SW 1271 (cell line): ENCODE data around the gene CTDSP2.
"Not testable (repeated sequence)": the region's sequence is repeated elsewhere in the genome, so short reads cannot be mapped to it uniquely, and the experiment has no call there.

ENCODE experiments used
- DNase-seq, 2 experiments: peaks; one replicate each; lab custom pipeline; 2025; lab: John Stamatoyannopoulos, UW

Gene CTDSP2

DNA sequence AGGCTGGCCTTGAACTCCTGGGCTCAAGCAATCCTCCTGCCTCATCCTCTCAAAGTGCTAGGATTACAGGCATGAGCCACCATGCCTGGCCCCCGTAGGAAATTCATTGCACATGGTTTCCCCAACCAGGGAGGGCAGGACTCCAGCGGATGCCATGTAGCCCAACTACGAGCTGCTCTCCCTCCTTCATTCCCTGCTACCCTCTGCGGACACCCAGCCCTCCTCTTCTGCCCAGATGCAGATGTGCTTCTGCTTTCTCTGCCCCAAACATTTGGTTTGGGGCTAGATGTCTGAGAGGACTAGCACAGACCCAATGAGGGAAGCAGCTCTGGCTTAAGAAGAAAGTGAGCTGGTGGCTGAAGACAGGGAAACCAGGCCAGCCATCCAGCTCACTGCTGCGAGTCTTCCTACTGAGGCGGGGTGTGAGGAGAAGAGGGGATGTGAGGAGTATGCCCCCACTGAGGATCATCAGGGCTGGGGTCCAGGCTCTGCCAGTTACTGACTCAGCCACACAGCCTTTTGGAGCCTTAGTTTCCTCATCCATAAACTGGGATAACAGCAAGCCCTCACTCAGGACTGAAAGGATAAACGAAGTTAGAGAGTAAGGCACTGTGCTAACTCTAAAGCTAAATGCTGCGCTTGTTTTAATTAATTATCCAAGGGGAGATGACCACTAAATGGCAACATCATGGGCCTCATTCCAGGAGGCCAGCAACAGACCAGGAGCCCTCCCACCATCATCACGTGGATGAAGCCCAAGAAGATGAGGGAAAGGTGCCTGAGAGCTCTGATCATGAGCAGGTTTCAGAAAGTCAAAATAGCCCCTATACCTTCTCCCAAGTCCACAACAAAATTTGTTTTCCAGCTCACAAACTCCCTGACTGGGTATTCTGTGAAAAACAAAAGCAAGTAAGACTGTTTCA lies 10.9 kb downstream of the CTDSP2 start:
- no peak for DNase-seq

DNA sequence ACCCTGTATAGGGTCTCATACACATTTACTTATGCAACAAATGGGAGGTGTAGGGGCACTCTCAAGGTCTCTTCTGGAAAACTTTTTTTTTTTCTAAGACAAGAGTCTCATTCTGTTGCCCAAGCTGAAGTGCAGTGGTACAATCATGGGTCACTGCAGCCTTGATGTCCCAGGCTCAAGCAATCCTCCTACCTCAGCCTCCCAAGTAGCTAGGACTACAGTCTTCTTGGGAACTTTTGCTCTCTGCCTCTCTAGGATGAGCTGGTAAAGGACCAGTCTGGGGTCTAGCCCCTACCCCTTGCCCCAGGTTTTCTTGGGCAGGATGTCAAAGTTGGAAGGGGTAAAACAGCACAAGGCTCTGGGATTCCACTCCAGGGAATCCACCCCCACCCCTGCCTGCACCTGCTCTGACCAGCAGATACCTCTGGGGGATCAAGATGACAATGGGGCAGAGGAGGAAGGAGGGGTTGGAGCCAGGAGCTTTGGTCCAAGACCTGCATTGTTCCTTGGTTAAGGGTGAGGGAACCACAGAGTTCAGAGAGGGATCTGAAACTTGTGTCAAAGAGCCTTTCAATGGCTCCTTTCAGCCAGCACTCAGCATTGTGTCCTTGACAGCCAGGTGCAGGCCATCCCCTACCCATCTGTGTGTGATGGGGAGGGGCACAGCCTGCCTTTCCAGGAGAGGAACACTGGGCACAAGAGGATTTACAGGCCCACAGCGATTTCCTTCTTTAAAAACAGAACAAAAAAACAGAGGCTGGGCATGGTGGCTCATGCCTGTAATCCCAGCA lies 12.2 kb downstream of the CTDSP2 start:
- no peak for DNase-seq

DNA sequence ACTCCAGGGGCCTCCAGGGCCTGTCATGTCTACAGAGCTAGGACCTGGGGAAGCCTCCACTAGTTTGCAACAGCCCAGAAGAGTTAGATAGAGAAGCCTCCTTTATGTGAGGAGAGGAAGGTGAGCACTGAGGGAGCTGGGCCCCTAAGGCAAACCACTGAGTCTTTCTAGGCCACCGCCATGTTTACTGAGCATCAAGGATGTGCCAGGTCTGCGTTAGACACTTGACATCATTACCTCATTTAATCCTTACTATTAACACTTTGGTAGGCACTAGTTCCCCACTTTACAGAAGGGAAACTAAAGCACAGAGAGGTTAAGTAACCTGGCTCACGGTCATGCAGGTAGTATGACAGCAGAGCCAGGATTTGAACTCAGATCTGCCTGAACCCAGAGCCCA lies 12.9 kb downstream of the CTDSP2 start:
- DNase-seq, result no peak

DNA sequence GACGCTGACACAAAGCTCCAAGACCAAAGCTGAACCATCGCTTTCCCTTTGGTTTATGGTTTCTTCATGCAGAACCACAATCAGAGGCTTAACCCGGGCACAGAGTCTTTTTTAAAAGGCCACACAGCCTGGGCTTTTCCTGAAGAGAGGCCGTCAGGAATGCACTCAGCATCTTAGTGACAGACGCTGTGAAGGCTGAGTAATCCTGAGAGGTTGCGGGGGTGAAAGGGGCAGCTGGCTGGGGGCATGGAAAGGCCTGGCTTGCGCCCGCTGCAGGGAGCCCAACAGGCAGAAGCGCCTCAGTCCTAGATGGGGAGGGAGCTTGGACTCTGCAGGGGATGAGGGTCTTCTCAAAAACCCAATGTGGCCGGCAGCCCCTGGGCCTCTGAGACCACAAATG lies 13.6 kb downstream of the CTDSP2 start:
- no peak for DNase-seq

DNA sequence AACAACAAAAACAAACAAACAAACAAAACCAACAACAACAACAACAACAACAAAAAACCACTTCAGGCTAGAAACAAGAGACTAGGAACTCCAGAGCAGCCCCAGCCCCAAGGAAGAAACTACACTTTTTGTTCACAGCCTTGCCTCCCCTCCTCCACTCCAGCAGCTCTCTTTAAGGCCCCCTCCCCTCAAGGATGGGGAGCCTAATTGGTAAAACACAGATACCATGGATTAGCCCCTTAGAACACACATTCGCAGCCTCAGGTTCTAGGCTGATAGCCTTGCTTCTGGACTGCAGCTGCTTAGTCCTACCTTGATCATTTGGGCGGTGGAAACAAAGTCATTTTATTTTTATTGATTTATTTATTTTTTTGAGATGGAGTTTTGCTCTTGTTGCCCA lies 16.1 kb downstream of the CTDSP2 start:
- no peak for DNase-seq

DNA sequence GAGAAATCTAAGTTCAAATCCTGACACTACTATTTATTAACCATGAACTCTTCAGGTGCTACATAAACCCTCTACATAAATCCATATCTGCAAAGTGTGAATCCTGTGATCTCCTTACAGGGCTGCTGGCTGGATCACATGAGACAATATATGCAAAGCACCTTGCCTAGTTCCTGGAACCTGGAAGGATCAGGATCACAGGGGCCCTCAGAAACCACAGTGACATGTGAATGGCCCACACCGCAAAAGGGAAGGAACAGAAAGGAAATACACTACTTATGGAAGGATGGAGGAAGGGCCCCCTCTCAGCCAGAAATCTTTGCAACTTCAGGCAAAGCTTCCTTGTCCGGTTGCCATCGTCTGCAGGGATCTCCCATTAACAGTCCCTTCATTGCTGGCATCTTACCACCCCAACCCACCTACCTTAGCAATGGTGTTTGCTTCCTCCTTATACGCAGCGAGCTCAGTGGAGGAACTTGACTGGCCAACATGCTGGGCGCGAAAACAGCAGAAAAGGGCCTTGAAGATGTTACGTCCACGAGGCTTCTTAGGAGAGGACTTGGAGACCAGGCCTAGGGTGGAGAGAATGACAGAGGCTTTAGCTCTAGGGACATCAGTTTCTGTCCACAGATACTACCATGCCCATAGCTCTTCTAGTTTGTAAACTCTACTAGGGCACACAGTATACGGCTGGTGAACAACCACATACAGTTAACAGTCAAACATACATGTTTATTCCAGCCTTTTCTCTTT lies 17.3 kb downstream of the CTDSP2 start:
- no peak for DNase-seq

DNA sequence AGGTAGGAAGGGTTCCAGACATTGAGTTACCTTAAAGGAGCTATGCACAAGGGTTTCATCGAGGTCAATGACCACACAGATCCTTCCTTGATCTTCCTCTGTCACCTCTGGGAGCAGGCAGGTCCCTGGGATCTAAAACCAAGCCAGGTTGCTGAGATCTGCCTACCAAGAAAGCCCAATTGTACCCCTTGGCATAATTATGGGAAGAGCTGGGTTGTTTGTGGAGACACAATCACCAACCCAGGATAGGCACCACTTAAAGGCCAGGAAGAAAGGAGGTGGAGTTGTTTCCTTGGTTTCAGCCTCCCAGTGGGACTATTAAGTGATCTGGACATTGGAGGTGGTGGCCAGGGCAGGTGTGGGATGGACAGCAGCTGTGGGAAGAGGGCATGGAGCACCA lies 19.6 kb downstream of the CTDSP2 start:
- DNase-seq, result no peak

DNA sequence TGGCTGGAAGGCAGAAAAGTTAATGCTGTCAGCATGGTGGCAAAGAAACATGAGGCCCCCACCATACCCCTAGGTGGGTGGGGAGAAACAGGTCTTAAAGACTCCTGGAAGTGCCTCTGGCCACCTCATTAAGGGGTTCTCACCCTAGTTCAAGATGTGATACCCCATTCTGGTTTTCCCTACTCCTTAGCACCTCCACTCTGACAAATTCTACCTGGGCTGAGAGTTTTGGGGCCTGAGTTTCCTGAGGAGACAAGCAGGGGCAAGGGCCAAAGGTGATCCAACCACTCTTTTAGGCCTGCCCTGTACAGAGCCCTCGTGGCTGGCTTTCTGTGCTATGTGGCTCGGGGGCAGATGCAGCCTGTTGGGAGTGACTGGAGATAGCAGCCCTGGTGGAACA lies 20.1 kb downstream of the CTDSP2 start:
- DNase-seq, result no peak

DNA sequence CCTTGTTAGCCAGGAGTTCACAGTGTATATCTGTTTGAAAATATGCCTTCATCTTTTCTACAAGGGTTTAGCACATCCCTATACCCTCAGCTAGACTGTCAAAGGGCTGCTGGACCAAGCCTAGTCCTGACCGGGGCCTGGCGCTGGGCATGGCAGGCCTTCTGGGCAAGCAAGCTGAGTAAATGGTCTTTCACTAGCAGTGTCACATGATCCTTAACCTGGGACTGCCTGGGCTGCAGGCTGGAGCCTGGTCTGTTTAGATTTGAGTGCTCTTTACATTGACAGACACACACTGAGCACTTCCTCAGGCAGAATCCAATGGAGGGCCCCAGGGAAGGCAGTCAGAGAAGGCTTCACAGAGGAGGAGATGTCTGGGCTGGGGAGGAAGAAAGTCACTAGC lies 21.1 kb downstream of the CTDSP2 start:
- no peak for DNase-seq

DNA sequence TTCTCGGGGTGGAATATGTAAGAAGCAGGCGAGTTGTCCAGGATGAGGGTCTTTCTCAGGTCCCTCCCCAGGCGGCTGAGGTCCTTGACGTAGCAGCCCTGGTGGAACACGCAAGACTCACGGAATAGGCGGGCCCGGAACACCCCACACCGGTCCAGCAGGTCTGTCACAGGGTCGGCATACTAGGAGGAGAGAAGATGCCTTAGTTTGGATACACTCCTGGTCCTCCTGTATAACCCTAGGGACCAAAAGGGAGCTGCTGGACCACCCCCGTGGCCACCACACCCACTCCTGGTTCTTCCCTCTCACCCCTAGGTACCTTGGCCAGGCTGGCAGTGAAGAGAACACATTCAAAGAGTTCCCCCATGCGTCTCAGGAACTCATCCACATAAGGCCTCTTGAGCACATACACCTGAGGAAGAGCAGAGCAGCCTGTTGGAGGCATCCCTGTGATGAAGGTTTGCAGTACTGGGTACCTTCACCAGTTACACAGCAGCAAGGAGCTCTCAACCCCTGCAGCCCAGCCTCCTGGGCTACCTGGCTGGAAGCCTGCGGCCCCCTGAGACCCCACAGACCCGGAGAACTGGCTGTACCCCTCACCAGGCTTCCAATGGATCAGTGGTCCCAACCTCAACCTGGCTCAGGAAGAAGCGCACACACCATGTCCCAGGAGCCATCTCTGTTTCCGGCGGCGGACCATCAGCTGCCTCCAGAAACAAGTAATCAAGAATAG lies 22.5 kb downstream of the CTDSP2 start:
- no peak for DNase-seq

DNA sequence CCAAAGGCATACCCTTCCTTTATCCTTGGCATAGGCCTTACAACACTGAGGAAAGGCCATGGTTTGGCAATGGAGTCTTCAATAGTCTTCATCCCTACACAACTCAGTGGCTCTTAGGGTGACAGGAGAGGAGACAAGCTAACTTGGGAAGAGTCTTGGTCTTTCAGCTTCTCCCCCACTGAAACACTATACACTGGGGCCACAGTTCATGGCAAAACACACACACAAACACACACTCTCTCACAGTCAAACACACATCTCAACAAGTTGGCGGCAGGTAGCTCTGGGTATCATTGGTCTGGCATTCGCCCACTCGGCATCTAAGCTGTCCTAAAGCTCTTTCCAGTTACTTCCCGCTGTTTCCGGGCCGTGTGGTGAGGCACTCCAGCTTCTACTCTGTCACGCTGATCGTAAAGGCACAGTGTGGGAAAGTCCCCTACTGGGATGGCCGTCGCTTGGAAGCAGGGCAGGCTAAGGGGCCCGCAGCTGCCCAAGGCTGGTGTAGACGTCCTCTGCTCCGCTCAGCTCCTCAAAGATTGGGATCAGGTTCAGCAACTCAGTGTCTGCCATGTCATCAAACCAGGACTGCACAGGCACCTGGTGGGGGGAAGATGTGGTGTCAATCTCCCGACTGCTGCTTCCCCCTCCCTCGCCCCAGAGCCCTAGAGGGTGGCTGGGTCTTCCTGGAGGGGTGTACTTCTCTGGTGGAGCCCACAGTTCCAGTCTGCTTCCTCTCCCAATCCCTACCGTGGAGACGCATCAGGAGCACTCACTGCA lies 23.2 kb downstream of the CTDSP2 start:
- no peak for DNase-seq

DNA sequence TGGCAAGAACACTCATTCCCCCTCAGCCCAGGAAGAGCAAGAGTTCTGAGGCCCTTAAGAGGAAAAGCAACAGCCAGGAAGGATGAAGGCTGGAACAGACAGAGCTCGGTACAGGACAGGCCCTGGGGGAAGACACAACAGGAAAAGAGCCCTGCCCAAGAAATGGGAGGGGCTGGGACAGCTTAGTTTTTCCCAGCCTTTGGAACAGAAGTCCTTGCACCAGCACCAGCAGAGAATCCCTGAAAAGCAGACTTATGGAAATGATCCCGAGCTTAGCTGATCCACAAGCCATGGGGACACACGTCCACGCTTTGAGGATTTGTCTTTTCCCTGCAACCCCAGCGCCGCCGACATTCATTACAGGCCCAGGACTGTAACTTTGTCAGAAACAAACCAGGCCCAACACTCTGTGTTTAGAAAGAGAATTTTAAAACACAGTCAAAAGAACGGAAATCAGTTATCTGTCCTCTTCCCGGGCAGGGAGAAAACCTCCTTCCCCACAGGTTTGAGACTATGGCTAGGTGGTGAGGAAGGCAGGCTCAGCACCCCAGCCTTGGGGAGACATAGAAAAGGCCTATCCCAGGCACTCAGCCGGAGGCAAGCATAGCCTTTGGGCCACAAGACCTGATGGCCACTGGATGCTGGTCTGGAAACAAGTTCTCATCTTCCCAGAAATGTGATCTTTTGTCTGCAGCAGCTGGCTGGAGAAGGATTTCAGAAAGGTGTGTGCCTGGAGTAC lies 24.0 kb downstream of the CTDSP2 start:
- no peak for DNase-seq

DNA sequence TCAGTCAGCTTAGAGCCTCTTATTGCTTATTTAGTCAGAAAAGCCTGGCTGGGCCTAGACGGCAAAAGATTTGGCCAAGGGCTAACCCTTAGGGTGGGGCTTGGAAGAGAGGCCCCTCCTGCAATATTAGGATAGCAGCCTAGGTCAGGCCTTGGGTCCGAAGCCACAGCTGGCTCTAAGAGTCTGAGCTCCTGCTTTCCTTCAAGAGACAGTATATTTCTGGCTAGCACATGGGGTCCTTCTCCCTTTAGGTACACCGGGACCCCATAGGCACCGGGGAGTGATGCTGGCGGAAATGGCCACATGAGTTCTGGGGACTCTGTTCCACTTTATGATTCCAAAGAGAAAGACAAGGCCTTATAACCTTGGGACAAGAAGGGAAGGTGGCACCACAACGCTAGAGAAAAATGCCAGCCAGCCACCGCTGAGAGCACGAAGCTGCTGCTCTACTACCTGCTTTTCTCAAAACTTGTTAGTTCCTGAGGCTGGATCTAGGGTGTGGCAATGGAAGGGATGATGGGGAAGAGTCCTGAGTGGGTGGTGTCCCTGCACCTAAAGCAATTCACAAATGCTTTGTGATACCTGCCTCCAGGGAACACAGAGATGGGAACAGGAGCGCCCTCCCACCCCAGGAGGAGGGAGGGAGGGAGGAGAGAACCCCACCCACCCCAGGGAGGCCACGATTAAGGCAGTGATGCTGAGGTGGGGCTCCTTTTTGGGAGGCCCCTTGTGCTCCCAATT lies 24.9 kb downstream of the CTDSP2 start:
- no peak for DNase-seq

DNA sequence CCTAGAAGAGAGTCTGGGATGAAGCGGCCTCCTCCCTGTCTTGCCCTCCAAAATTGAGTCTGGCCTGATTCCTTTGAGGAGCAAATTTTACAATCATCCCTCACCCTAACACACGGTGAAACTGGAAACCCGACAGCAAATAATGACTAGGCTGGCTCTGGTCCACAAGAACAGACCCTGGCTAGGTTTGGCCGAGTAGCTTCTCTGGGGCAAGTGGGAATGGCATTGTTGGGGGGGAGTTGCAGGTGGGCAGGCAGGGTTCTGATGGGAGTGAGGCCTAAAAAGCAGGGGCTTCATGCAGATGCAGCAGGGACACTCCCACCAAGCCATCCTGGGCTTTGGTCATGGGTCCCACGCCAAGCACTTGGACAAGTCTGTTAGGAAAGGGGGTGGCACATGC lies 25.5 kb downstream of the CTDSP2 start:
- DNase-seq, result not testable (repeated sequence)

DNA sequence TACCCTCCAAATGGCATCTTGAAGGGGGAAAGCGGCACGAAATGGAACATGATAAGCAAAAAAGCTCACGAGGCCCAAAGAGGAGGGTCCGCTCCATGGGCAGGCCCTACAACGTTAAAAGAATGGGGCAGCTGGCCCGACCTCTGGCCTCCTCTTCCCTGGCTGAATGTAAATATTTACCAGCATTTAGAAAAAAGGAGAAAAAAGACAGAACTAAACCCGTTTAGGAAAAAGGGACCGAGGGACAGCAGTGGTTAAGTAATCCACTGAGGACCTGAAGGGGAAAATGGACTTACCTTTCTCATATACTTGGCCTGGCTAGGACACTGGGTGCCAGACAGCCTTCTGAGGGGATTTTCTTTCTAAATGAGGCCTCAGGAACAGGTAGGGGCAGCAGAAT lies 26.4 kb downstream of the CTDSP2 start:
- not testable (repeated sequence) for DNase-seq

DNA sequence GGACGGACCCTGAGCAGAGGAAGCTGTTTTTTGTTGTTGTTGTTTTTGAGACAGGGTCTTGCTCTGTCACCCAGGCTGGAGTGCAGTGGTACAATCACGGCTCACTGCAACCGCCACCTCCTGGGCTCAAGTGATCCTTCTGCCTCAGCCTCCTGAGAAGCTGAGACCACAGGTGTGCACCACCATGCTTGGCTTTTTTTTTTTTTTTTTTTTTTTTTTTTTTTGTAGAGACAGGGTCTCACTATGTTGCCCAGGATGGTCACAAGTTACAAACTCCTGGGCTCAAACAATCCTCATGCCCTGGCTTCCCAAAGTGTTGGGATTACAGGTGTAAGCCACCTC lies 28.6 kb downstream of the CTDSP2 start:
- DNase-seq, result not testable (repeated sequence)

DNA sequence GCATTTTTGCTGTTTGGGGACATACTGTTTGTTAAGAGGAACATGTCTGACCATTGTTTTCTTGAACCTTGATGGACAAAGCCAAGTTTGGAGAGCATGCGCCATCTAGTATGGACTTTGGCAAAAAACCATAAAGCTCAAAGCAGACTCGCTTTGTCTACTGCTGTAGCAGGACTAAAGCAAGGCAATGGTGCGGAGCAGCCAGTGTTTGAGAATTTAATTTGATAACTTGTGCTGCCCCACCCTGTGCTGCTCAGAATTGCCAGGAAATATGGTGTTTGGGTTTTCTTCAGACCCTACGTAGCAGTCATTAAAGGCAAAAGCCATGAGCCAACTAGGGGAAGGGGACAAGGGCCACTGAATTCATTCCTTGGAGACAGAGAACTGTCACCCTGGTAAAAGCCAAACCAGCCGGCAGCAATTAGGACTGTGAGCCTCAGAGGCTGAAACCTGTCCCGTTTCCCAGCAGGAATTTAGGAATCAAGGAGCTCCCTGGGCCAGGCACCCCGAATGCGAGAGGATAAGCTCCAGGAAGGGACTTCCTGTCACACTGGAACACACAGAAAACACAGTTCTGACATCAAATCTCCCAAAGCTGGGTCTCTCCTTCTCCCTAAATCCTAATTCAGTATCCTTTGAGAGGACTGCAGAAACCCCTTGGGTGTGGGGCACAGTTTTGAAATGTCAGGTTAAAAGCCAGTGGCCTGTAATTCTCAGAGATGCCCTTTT lies 29.1 kb downstream of the CTDSP2 start:
- no peak for DNase-seq

DNA sequence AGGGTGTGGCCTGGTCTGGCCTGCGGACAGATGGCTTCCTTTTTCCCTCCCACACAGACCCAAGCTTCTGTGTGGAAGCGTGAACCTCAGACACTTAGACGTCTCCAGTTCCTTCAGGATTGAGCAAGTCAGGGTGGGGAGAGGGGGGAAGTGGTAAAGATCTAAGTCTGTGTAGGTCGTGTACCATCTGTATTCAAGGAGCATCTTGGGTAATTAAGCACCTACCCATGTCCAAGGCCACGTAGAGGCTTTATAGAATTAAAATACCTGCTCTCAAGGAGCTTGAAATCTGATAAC lies 29.7 kb downstream of the CTDSP2 start:
- no peak for DNase-seq
